Progenitor cell of endocrine pancreas (in vitro differentiated cells): ENCODE measurements around the gene NPR1. TPM values are rescaled to one million over a fixed set of nuclear protein-coding genes. Genes with fewer than 3 reads are reported as not detected.

ENCODE experiments used
- DNase-seq: peaks from one replicate; pipeline ENCODE4 v3.0.0; 2021; ENCODE audit warnings: low spot score; ENCODE audit not compliant: unreplicated experiment
- H3K27ac Mint-ChIP-seq: 2 replicates; pipeline ENCODE4 v1.8.0; 2021; ENCODE audit warnings: mild to moderate bottlenecking, moderate library complexity, mixed read lengths
- H3K27me3 Mint-ChIP-seq: 2 replicates; pipeline ENCODE4 v1.8.0; 2021; ENCODE audit warnings: mixed read lengths
- H3K36me3 Mint-ChIP-seq: 2 replicates; pipeline ENCODE4 v1.8.0; 2022; ENCODE audit warnings: mixed read lengths; ENCODE audit not compliant: insufficient read depth
- H3K4me1 Mint-ChIP-seq: 2 replicates; pipeline ENCODE4 v1.8.0; 2021; ENCODE audit warnings: low read depth, mixed read lengths
- H3K4me3 Mint-ChIP-seq: 2 replicates; pipeline ENCODE4 v1.8.0; 2021; ENCODE audit warnings: low read depth, mild to moderate bottlenecking, moderate library complexity, mixed read lengths
- H3K9me3 Mint-ChIP-seq: 2 replicates; pipeline ENCODE4 v1.8.0; 2021; ENCODE audit warnings: low read depth, mixed read lengths
- CTCF ChIP-seq: fragments of 200-600 bp; sonication (generic); IDR thresholded peaks from one replicate; pipeline ENCODE4 v1.5.0; 2021; ENCODE audit warnings: antibody characterized with exemption, mild to moderate bottlenecking; ENCODE audit not compliant: unreplicated experiment
- total RNA-seq: library from RNA; stranded (reverse); gene quantifications from 2 replicates; pipeline ENCODE4 v1.2.1, GENCODE V29; 2021

Gene NPR1
- total RNA-seq, 1 donor from 2014 or later = 0.41 TPM

GRCh38 chr1:153684892-153685291, 6.4 kb downstream of the NPR1 start:
- no peak for DNase-seq
- no peak for TF ChIP-seq CTCF
- Mint-ChIP-seq H3K4me1 (peaks cover 2% of the 10 kb centered on the region), H3K4me3 (no peak overlapping the region), H3K9me3 (no peaks in the 10 kb centered on the region), H3K27me3 (peaks cover 42% of the 10 kb centered on the region), H3K27ac (no peak overlapping the region), H3K36me3 (no peaks in the 10 kb centered on the region)

DNA sequence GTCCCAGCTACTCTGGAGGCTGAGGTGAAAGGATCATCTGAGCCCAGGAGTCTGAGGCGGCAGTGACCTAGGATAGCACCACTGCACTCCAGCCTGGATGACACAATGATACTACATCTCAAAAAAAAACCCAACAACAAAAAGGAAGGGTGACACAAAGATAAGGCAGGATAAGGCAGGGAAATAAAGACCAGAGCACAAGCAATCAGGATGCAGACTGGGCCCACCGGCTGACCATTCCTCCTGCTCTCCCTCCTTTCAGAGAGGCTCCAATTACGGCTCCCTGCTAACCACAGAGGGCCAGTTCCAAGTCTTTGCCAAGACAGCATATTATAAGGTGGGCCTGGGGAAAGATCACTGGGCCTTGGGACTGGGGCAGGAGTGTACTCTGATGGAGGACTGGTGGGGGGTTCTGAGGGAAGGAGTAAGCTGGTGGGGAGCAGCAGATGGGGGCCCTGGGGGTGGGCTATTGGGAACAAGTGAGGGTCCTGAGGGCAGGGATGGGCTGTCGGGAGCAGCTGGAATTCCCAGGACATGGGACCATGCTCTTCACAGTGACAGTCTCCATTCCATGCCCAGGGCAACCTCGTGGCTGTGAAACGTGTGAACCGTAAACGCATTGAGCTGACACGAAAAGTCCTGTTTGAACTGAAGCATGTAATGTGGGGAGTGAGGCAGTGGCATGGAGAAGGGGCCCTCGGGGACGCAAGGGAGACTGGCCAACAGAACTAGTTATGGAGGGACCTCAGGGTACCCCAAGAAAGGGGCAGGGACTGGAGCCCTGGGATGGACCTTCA, 7.3 kb downstream of the NPR1 start:
- TF ChIP-seq CTCF = no peak
- no peak for DNase-seq
- Mint-ChIP-seq H3K4me3 (no peak overlapping the region), H3K27ac (no peak overlapping the region), H3K36me3 (no peaks in the 10 kb centered on the region), H3K27me3 (peaks cover 34% of the 10 kb centered on the region), H3K4me1 (no peaks in the 10 kb centered on the region), H3K9me3 (no peaks in the 10 kb centered on the region)

GRCh38 chr1:153687346-153688125, 9.0 kb downstream of the NPR1 start:
- no peak for TF ChIP-seq CTCF
- H3K9me3 Mint-ChIP-seq = no peaks in the 10 kb centered on the region
- no peak for DNase-seq
- H3K36me3 Mint-ChIP-seq = no peaks in the 10 kb centered on the region
- no peak overlapping the region for H3K4me3 Mint-ChIP-seq
- H3K27me3 Mint-ChIP-seq = peaks cover 16% of the 10 kb centered on the region
- H3K4me1 Mint-ChIP-seq = no peaks in the 10 kb centered on the region
- no peak overlapping the region for H3K27ac Mint-ChIP-seq

GRCh38 chr1:153688276-153688675, 9.8 kb downstream of the NPR1 start:
- H3K4me3 Mint-ChIP-seq = no peak overlapping the region
- H3K9me3 Mint-ChIP-seq = no peaks in the 10 kb centered on the region
- TF ChIP-seq CTCF = no peak
- no peak for DNase-seq
- peaks cover 15% of the 10 kb centered on the region for H3K27me3 Mint-ChIP-seq
- no peaks in the 10 kb centered on the region for H3K36me3 Mint-ChIP-seq
- H3K27ac Mint-ChIP-seq = no peak overlapping the region
- no peaks in the 10 kb centered on the region for H3K4me1 Mint-ChIP-seq

GRCh38 chr1:153688736-153689328, 10.3 kb downstream of the NPR1 start:
- Mint-ChIP-seq H3K36me3 (no peaks in the 10 kb centered on the region), H3K27ac (peak overlapping the region; percentile 54), H3K4me3 (no peak overlapping the region), H3K27me3 (peaks cover 10% of the 10 kb centered on the region), H3K9me3 (no peaks in the 10 kb centered on the region), H3K4me1 (peaks cover 1% of the 10 kb centered on the region)
- no peak for TF ChIP-seq CTCF
- DNase-seq = no peak
